ENCODE results near the gene ZNF534.
A peak's percentile ranks its signal among the peaks of the same experiment; 100 is the strongest.
"Not testable (repeated sequence)": the region's sequence is repeated elsewhere in the genome, so short reads cannot be mapped to it uniquely, and the experiment has no call there.

ZNF534 gene

GRCh38 chr19:52428937-52429336, at the start of gene ZNF534:
ZNF534 (plus strand) TSS chr19:52429148; CDS start chr19:52431475, 2,327 bp downstream.
- no peak for DNase-seq (ENCODE audit: low spot score)

GRCh38 chr19:52391135-52391534, 37.8 kb upstream of the ZNF534 start:
- DNase-seq (ENCODE audit: low spot score), result no peak

GRCh38 chr19:52397310-52398080, 31.5 kb upstream of the ZNF534 start, which contains the start of gene ZNF528:
ZNF528 (plus strand) TSS chr19:52397849; CDS start chr19:52402014, 4,165 bp downstream.
- DNase-seq (ENCODE audit: low spot score), result peak; percentile 84

GRCh38 chr19:52398081-52398441, 30.9 kb upstream of the ZNF534 start:
- peak; percentile 2 for DNase-seq (ENCODE audit: low spot score)

GRCh38 chr19:52410276-52410675, 18.7 kb upstream of the ZNF534 start:
- no peak for DNase-seq (ENCODE audit: low spot score)

GRCh38 chr19:52415711-52416110, 13.2 kb upstream of the ZNF534 start:
- no peak for DNase-seq (ENCODE audit: low spot score)

- no peak for DNase-seq (ENCODE audit: low spot score)
Measured at GRCh38 chr19:52442179-52442578, 13.2 kb downstream of the ZNF534 start.

- no peak for DNase-seq (ENCODE audit: low spot score)
Measured at GRCh38 chr19:52444506-52444905, 15.6 kb downstream of the ZNF534 start.

GRCh38 chr19:52451241-52451640, 22.3 kb downstream of the ZNF534 start:
- DNase-seq (ENCODE audit: low spot score), result no peak

GRCh38 chr19:52453324-52454094, 24.6 kb downstream of the ZNF534 start, which contains the start of gene ZNF578:
ZNF578 (plus strand) TSS chr19:52453553; CDS start chr19:52501846, 48,293 bp downstream.
- DNase-seq (ENCODE audit: low spot score), result peak; percentile 10

GRCh38 chr19:52464798-52465470, 36.0 kb downstream of the ZNF534 start:
- peak; percentile 32 for DNase-seq (ENCODE audit: low spot score)

GRCh38 chr19:52473655-52474350, 44.9 kb downstream of the ZNF534 start:
- DNase-seq (ENCODE audit: low spot score), result no peak

- DNase-seq (ENCODE audit: low spot score), result no peak
Measured at GRCh38 chr19:52474351-52475127, 45.6 kb downstream of the ZNF534 start.

- not testable (repeated sequence) for DNase-seq (ENCODE audit: low spot score)
Measured at GRCh38 chr19:52484111-52484743, 55.3 kb downstream of the ZNF534 start.

GRCh38 chr19:52485064-52485463, 56.1 kb downstream of the ZNF534 start:
- not testable (repeated sequence) for DNase-seq (ENCODE audit: low spot score)

GRCh38 chr19:52485561-52486240, 56.8 kb downstream of the ZNF534 start:
- not testable (repeated sequence) for DNase-seq (ENCODE audit: low spot score)

- no peak for DNase-seq (ENCODE audit: low spot score)
Measured at GRCh38 chr19:52492201-52492993, 63.4 kb downstream of the ZNF534 start.

GRCh38 chr19:52492994-52493470, 64.1 kb downstream of the ZNF534 start:
- DNase-seq (ENCODE audit: low spot score), result no peak

GRCh38 chr19:52494518-52494917, 65.6 kb downstream of the ZNF534 start:
- no peak for DNase-seq (ENCODE audit: low spot score)

Data from COLO829 (cell line).